H9 (cell line): ENCODE data around the gene TPSAB1. TPM values are rescaled to one million over a fixed set of nuclear protein-coding genes. Genes with fewer than 3 reads are reported as not detected.
"Not testable (repeated sequence)": the region's sequence is repeated elsewhere in the genome, so short reads cannot be mapped to it uniquely, and the experiment has no call there.

Experiments
- DNase-seq: peaks from one replicate; pipeline ENCODE4 v3.0.0-alpha.2; 2017
- H2AFZ ChIP-seq: one replicate; pipeline ENCODE4 v1.6.1; 2013; ENCODE audit warnings: mild to moderate bottlenecking, low read length, control low read depth, moderate library complexity
- H2AK5ac ChIP-seq: 2 replicates; pipeline ENCODE4 v1.6.1; 2013; ENCODE audit warnings: low read length, control low read depth, mixed read lengths; ENCODE audit not compliant: insufficient read length
- H2BK120ac ChIP-seq: one replicate; pipeline ENCODE4 v1.6.1; 2013; ENCODE audit warnings: low read depth, mild to moderate bottlenecking, low read length, control low read depth, inconsistent platforms; ENCODE audit not compliant: poor library complexity, severe bottlenecking
- H2BK12ac ChIP-seq: 2 replicates; pipeline ENCODE4 v1.6.1; 2013; ENCODE audit warnings: low read length, control low read depth, mixed read lengths, low read depth; ENCODE audit not compliant: insufficient read length
- H2BK15ac ChIP-seq: 2 replicates; pipeline ENCODE4 v1.6.1; 2013; ENCODE audit warnings: low read depth, low read length, control low read depth
- H2BK20ac ChIP-seq: one replicate; pipeline ENCODE4 v1.6.1; 2013; ENCODE audit warnings: low read depth, mild to moderate bottlenecking, low read length, control low read depth, inconsistent platforms; ENCODE audit not compliant: poor library complexity, severe bottlenecking
- H2BK5ac ChIP-seq: 2 replicates; pipeline ENCODE4 v1.6.1; 2013; ENCODE audit warnings: low read length, control low read depth, mixed read lengths; ENCODE audit not compliant: insufficient read length
- H3K14ac ChIP-seq: 2 replicates; pipeline ENCODE4 v1.6.1; 2013; ENCODE audit warnings: low read length, control low read depth; ENCODE audit not compliant: insufficient read depth
- H3K18ac ChIP-seq: 2 replicates; pipeline ENCODE4 v1.6.1; 2013; ENCODE audit warnings: low read depth, mild to moderate bottlenecking, mixed read lengths, low read length, control low read depth; ENCODE audit not compliant: insufficient read length
- H3K23ac ChIP-seq: 2 replicates; pipeline ENCODE4 v1.6.1; 2013; ENCODE audit warnings: low read length, control low read depth, mixed read lengths, low read depth; ENCODE audit not compliant: insufficient read length
- H3K23me2 ChIP-seq: 2 replicates; pipeline ENCODE4 v1.6.1; 2013; ENCODE audit warnings: low read depth, mild to moderate bottlenecking, mixed read lengths, low read length, control low read depth; ENCODE audit not compliant: insufficient read length, poor library complexity, severe bottlenecking
- H3K27ac ChIP-seq: 2 replicates; pipeline ENCODE4 v1.5.1; 2013; ENCODE audit warnings: low read length, control low read depth, mixed read lengths, low read depth; ENCODE audit not compliant: insufficient read length
- H3K27me3 ChIP-seq: 2 replicates; pipeline ENCODE4 v1.6.1; 2013; ENCODE audit warnings: low read length, control low read depth, inconsistent platforms; ENCODE audit not compliant: insufficient read depth
- H3K4ac ChIP-seq: 2 replicates; pipeline ENCODE4 v1.6.1; 2013; ENCODE audit warnings: low read depth, mild to moderate bottlenecking, control low read depth, inconsistent platforms, low read length, moderate library complexity
- H3K4me1 ChIP-seq: 2 replicates; pipeline ENCODE4 v1.6.1; 2013; ENCODE audit warnings: low read length, control low read depth, inconsistent platforms; ENCODE audit not compliant: insufficient read depth
- H3K4me2 ChIP-seq: 2 replicates; pipeline ENCODE4 v1.6.1; 2013; ENCODE audit warnings: low read length, control low read depth, mixed read lengths; ENCODE audit not compliant: insufficient read length, insufficient read depth
- H3K56ac ChIP-seq: 2 replicates; pipeline ENCODE4 v1.6.1; 2013; ENCODE audit warnings: low read depth, mild to moderate bottlenecking, mixed read lengths, low read length, control low read depth; ENCODE audit not compliant: insufficient read length
- H3K79me1 ChIP-seq: 2 replicates; pipeline ENCODE4 v1.6.1; 2013; ENCODE audit warnings: low read depth, mild to moderate bottlenecking, moderate library complexity, low read length, control low read depth, inconsistent platforms; ENCODE audit not compliant: insufficient read depth, poor library complexity, severe bottlenecking
- H3K79me2 ChIP-seq: 2 replicates; pipeline ENCODE4 v1.6.1; 2013; ENCODE audit warnings: low read length, control low read depth, inconsistent platforms; ENCODE audit not compliant: insufficient read depth
- H3K9ac ChIP-seq: 2 replicates; pipeline ENCODE4 v1.6.1; 2013; ENCODE audit warnings: low read length, control low read depth, mixed read lengths; ENCODE audit not compliant: insufficient read length; ENCODE audit errors: extremely low read depth
- H3K9me3 ChIP-seq: one replicate; pipeline ENCODE4 v1.6.1; 2013; ENCODE audit warnings: low read depth, low read length, inconsistent platforms; ENCODE audit not compliant: control insufficient read depth
- H3T11ph ChIP-seq: one replicate; pipeline ENCODE4 v1.6.1; 2013; ENCODE audit warnings: mild to moderate bottlenecking, low read length, control low read depth, inconsistent platforms
- H4K20me1 ChIP-seq: one replicate; pipeline ENCODE4 v1.6.1; 2013; ENCODE audit not compliant: control insufficient read depth, insufficient read length, insufficient read depth
- H4K5ac ChIP-seq: 2 replicates; pipeline ENCODE4 v1.6.1; 2013; ENCODE audit warnings: low read depth, mild to moderate bottlenecking, mixed read lengths, low read length, control low read depth; ENCODE audit not compliant: insufficient read length
- H4K8ac ChIP-seq: replicated peaks from 2 replicates; pipeline ENCODE4 v1.6.1; 2013; ENCODE audit warnings: low read length, control low read depth, mixed read lengths, low read depth; ENCODE audit not compliant: insufficient read length
- H4K91ac ChIP-seq: 2 replicates; pipeline ENCODE4 v1.6.1; 2013; ENCODE audit warnings: low read depth, mild to moderate bottlenecking, moderate library complexity, mixed read lengths, low read length, control low read depth; ENCODE audit not compliant: insufficient read length
- H3K27ac Mint-ChIP-seq, 3 experiments: 2 replicates in 2 of 3; 3 replicates in 1 of 3; pipeline ENCODE4 v1.8.0; 2020 to 2021; ENCODE audit warnings: mixed read lengths in 3 of 3, mild to moderate bottlenecking in 1 of 3, moderate library complexity in 1 of 3
- H3K27me3 Mint-ChIP-seq: 2 replicates; pipeline ENCODE4 v1.8.0; 2021; ENCODE audit warnings: low read depth, mild to moderate bottlenecking, moderate library complexity, mixed read lengths
- H3K36me3 Mint-ChIP-seq, 3 experiments: 2 replicates in 2 of 3; 3 replicates in 1 of 3; pipeline ENCODE4 v1.8.0; 2020 to 2021; ENCODE audit warnings: low read depth in 3 of 3, mixed read lengths in 3 of 3; ENCODE audit not compliant: insufficient read depth in 1 of 3
- H3K4me1 Mint-ChIP-seq, 2 experiments: 2 replicates each; pipeline ENCODE4 v1.8.0; 2020; ENCODE audit warnings: mixed read lengths in 2 of 2
- H3K4me3 Mint-ChIP-seq, 2 experiments: 2 replicates in 1 of 2; 3 replicates in 1 of 2; pipeline ENCODE4 v1.8.0; 2020 to 2021; ENCODE audit warnings: mild to moderate bottlenecking in 2 of 2, mixed read lengths in 2 of 2, moderate library complexity in 1 of 2
- H3K9me3 Mint-ChIP-seq, 2 experiments: 2 replicates in 1 of 2; 3 replicates in 1 of 2; pipeline ENCODE4 v1.8.0; 2020; ENCODE audit warnings: mild to moderate bottlenecking in 2 of 2, mixed read lengths in 2 of 2, moderate library complexity in 1 of 2
- CTCF ChIP-seq: fragments of 200-600 bp; sonication (generic); conservative IDR thresholded peaks from 3 replicates; pipeline ENCODE4 v1.8.0; 2021; ENCODE audit warnings: antibody characterized with exemption, mild to moderate bottlenecking
- WGBS: extraction: QIAGEN DNeasy Blood & Tissue Kit; methylation state at CpG from one replicate; pipeline ENCODE4 v1.1.7; 2013; ENCODE audit warnings: missing lambda C conversion rate, low lambda C conversion rate, mixed read lengths; ENCODE audit not compliant: insufficient read length; ENCODE audit errors: extremely low coverage; 5-methylcytosine and 5-hydroxymethylcytosine counted together
- total RNA-seq: library from RNA; stranded (reverse); gene quantifications from 2 replicates; pipeline ENCODE4 v1.2.1, GENCODE V29; 2021

TPSAB1 gene
- total RNA-seq, 1 experiment from 2014 or later = not detected

DNA sequence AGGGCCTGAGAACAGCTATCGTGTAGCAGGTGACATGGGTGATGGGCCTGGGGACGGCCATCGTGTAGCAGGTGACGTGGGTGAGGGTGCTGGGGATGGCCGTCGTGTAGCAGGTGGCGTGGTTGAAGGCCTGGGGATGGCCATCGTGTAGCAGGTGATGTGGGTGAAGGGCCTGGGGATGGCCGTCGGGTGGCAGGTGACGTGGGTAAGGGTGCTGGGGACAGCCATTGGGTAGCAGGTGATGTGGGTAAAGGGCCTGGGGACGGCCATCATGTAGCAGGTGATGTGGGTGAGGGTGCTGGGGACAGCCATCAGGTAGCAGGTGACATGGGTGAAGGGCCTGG is 30.8 kb downstream of the TPSAB1 start:
- Mint-ChIP-seq H3K36me3 (peaks cover 0 to 6% (median 2%) of the 10 kb centered on the region in 3 experiments; a peak in 3 of 7 replicates), H3K9me3 (peaks cover 1 to 7% of the 10 kb centered on the region in 2 experiments; a peak in 3 of 5 replicates), H3K4me3 (no peak overlapping the region), H3K27me3 (peaks cover 42% of the 10 kb centered on the region), H3K27ac (no peak overlapping the region; a peak in 1 of 7 replicates), H3K4me1 (peaks cover 3 to 6% of the 10 kb centered on the region in 2 experiments)
- Histone ChIP-seq H2AK5ac (no peak overlapping the region), H4K91ac (no peak overlapping the region), H4K8ac (no peak overlapping the region), H3K56ac (no peak overlapping the region), H2BK15ac (no peak overlapping the region), H3K4me1 (no peaks in the 10 kb centered on the region; the same call in 1 of the 2 replicates), H4K20me1 (no peaks in the 10 kb centered on the region), H3K4ac (no peak overlapping the region), H2BK120ac (no peak overlapping the region), H3K27me3 (no peaks in the 10 kb centered on the region), H3K9me3 (no peaks in the 10 kb centered on the region), H3K14ac (no peak overlapping the region), H3K4me2 (no peak overlapping the region), H3K79me1 (no peaks in the 10 kb centered on the region), H2BK12ac (no peak overlapping the region), H2BK5ac (no peak overlapping the region), H3T11ph (no peak overlapping the region), H2BK20ac (no peak overlapping the region), H3K79me2 (no peaks in the 10 kb centered on the region), H2AFZ (no peak overlapping the region), H3K23me2 (no peaks in the 10 kb centered on the region), H4K5ac (no peak overlapping the region), H3K18ac (no peak overlapping the region), H3K9ac (no peak overlapping the region), H3K27ac (no peak overlapping the region), H3K23ac (no peak overlapping the region)
- no peak for DNase-seq
- no CpG with 5 or more reads among the region's 12 CpGs for WGBS
- no peak for TF ChIP-seq CTCF

GRCh38 chr16:1271724-1272413 is 31.4 kb downstream of the TPSAB1 start:
- not testable (repeated sequence) for H3K27ac ChIP-seq, H3K9me3 ChIP-seq, H2BK15ac ChIP-seq, H3K23me2 ChIP-seq, H3K36me3 Mint-ChIP-seq, H3K79me1 ChIP-seq, H3T11ph ChIP-seq, H3K9ac ChIP-seq, H3K23ac ChIP-seq, H3K4me1 ChIP-seq, H4K5ac ChIP-seq, H3K18ac ChIP-seq, H3K56ac ChIP-seq, H2BK12ac ChIP-seq, H3K4me3 Mint-ChIP-seq, H3K27me3 ChIP-seq, H3K4ac ChIP-seq, H2AK5ac ChIP-seq, H2AFZ ChIP-seq, H4K91ac ChIP-seq, H3K4me1 Mint-ChIP-seq, H3K27ac Mint-ChIP-seq, H3K4me2 ChIP-seq, H4K20me1 ChIP-seq, H4K8ac ChIP-seq, H2BK20ac ChIP-seq, DNase-seq, H3K79me2 ChIP-seq, H2BK5ac ChIP-seq, H2BK120ac ChIP-seq, H3K14ac ChIP-seq, H3K9me3 Mint-ChIP-seq
- WGBS = no CpG with 5 or more reads among the region's 19 CpGs
- H3K27me3 Mint-ChIP-seq = peaks cover 38% of the 10 kb centered on the region
